Neural cell (in vitro differentiated cells): ENCODE measurements around the gene ART1.

Experiments used
- CTCF ChIP-seq: fragments of 450-650 bp; IDR thresholded peaks from 2 replicates; pipeline ENCODE4 v1.5.1; 2014; ENCODE audit warnings: antibody characterized with exemption, mild to moderate bottlenecking, moderate library complexity; ENCODE audit not compliant: poor library complexity, severe bottlenecking
- MXI1 ChIP-seq: fragments of 450-650 bp; conservative IDR thresholded peaks from 2 replicates; pipeline ENCODE4 v1.6.1; 2014; ENCODE audit warnings: antibody characterized with exemption, mild to moderate bottlenecking; ENCODE audit not compliant: poor library complexity, severe bottlenecking

- TF ChIP-seq MXI1 (no peak), CTCF (no peak)
These were observed 12.8 kb upstream of the ART1 start for GRCh38 chr11:3632070-3632660.
